HG03457 (cell line): ENCODE measurements around the gene GMIP.
A peak's percentile ranks its signal among the peaks of the same experiment; 100 is the strongest.
"Not testable (repeated sequence)": the region's sequence is repeated elsewhere in the genome, so short reads cannot be mapped to it uniquely, and the experiment has no call there.

Source experiments
- ATAC-seq: cut with Tn5 transposase; IDR thresholded peaks from one replicate; pipeline ENCODE4 v1.9.1; 2021; ENCODE audit warnings: moderate number of reproducible peaks; ENCODE audit not compliant: unreplicated experiment

The GMIP gene

GRCh38 chr19:19613506-19613905 lies 30.0 kb downstream of the GMIP start:
- ATAC-seq = no peak

DNA sequence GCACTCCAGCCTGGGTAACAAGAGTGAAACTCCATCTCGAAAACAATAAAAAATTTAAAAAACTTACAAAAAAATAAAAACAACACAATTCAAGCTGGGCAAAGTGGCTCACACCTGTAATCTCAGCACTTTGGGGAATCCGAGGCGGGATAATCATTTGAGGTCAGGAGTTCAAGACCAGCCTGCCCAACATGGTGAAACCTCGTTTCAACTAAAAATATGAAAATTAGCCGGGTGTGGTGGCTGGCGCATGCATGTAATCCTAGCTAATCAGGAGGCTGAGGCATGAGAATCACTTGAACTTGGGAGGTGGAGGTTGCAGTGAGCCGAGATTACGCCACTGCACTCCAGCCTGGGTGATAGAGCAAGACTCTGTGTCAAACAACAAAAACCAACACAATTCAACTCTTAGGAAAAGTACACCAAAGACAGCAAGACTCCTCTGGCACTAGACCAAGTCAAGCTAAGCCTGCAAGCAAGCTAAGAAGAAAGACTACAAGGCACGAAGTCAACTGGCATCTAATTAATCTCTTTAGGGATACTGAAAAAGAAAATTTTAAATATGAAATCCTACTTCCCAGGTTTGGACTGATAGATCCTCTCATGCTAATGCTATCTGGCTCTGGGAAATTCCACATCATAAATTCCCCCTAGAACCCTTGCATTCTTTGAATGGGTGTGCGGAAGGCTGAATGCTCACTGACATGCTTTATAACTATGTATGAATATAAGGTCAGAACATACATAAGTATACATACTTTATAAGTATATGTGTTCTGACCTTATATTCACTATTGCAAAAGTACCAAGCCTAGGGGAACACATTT lies 32.9 kb downstream of the GMIP start:
- no peak for ATAC-seq

DNA sequence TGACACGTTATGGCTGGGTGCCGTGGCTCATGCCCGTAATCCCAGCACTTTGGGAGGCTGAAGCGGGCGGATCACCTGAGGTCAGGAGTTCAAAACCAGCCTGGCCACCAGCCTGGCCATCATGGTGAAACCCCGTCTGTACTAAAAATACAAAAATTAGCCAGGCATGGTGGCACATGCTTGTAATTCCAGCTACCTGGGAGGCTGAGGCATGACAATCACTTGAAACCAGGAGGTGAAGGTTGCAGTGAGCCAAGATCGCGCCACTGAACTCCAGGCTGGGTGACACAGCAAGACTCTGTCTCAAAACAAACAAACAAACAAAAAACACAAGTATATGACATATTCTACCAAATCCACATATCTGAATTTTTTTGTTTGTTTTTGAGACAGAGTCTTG lies 36.8 kb downstream of the GMIP start:
- ATAC-seq = not testable (repeated sequence)

DNA sequence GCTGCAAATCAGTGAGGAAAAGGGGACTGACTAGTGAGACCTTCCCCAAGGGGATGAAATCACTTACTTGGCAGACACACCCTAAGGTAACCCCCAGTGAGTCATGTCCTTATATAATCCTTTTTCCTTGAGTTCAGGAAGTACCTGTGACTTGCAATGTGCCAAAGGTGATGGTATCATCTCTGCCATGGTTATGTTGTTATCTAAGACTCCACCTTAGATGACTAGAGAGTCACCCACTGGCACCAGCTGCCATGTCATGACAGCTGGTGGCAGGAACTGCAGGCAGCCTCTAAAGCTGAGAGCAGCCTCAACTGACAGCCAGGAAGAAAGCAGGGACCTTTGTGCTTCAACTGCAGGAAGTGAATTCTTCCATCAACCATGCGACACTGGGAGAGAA lies 37.4 kb downstream of the GMIP start:
- ATAC-seq = no peak

DNA sequence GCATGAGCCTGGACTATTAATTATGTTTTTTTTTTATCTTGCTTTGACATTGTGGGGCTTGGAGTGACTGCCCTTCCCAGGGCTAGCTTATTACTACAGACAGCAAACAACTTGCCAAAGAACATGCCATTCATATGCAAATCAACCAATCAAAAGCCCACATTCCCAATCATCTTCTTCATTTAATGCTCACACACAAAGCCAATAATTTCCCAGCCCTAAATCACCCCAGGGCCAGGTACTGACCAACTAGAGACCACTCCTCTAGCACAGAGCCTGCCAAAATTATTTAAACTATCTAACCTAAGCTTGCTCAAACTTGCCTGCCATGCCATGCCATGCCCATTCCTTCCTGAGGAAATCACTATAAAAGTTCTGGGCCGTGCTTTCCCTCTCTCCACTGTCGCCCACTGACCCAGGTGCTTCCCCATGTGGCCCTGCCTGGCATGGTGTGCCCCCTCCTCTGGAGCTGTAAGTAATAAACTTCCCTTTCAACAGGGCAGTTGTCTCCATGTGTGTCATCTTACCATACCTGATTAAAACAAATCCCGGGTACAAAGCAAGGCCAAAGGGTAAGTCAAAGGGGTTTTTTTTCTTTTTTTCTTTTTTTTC lies 40.6 kb downstream of the GMIP start:
- ATAC-seq = no peak

DNA sequence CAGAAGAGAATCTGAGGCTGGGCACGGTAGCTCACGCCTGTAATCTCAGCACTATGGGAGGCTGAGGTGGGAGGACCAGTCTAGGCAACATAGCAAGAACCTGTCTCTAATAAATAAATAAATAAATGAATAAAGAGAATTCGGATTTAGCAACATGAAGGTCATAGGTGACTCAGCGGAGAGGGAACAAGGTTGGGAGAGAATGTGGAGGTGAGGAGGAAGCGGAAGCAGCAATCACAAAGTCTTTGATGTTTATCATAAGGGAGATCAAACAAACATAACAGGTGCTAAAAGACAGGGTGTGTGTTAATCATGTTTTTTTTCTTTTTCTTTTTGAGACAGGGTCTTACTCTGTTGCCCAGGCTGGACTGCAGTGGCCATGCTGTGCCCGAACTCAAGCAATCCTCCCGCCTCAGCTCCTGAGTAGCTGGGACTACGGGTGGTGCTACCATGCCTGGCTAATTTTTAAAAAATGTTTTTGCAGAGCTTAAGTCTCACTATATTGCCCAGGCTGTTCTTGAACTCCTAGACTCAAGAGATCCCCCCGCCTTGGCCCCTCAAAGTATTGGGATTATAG lies 41.2 kb downstream of the GMIP start:
- ATAC-seq = no peak

DNA sequence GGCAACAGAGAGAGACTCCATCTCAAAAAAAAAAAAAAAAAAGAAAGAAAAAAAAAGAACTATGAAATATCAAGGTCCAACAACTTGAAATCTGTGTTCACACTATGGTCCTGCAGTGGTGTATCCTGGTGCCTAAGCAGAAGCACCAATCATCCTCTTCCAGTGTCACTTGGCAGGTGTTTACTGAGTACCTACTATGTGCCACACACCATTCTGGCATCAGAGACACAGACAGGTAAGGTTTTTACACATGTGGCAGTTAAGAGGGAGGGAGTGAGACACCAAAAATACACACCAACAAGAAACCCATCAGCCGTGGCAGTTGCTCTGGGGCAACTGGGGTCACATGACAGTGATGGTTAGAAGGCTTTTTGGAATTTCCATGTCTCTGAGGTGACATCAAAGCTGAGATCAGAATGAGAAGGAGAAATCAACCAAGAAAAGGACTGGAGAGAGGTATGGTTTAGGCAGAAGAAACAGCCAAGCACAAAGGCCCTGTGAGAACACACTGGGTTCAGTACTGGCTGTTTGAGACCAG lies 42.6 kb downstream of the GMIP start:
- no peak for ATAC-seq

DNA sequence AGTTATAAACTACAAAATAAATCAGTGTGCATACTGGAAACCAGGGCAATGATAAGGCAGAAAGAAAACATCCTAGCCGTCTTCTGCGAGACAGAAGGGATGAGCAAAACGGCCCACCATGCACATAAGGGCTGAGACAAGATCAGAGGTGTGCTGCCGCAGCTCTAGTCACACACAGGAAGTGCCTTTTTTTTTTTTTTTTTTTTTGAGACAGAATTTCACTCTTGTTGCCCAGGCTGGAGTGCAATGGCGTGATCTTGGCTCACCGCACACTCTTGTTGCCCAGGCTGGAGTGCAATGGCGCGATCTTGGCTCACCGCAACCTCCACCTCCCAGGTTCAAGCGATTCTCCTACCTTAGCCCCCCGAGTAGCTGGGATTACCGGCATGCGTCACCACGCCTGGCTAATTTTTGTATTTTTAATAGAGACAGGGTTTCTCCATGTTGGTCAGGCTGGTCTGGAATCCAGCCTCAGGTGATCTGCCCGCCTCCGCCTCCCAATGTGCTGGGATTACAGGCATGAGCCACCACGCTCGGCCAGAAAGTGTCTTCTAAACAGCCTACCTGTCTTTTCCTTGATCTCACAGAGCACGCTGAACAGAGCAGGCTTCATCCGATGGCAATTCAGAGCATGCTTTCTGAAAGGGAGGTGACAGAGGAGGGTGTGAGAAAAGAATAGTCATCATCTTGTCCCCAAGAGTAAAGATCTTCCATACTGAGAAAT lies 44.6 kb downstream of the GMIP start:
- ATAC-seq = not testable (repeated sequence)

DNA sequence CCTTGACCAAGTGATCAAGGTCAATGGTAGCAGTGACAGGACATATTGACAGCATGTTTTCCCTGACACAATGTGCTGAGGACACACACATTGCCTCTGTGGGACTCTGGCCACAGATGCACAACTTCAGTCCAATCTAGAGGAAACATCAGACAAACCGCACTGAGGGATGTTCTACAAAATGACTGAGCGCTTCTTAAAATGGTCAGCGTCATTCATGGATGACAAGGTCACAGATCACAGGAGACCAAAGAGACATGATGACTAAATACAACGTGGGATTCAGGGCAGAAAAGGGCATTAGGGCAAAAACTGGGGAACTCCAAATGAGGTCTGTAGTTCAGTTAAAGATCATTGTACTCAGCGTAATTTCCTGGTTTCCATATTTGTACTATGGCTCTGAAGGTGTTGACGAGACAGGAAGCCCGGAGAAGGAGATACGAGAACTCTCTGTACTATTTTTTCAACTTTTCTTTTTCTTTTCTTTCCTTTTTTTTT lies 45.6 kb downstream of the GMIP start:
- peak; percentile 67 for ATAC-seq

GRCh38 chr19:19595171-19595701 lies 48.2 kb downstream of the GMIP start:
- ATAC-seq = no peak

DNA sequence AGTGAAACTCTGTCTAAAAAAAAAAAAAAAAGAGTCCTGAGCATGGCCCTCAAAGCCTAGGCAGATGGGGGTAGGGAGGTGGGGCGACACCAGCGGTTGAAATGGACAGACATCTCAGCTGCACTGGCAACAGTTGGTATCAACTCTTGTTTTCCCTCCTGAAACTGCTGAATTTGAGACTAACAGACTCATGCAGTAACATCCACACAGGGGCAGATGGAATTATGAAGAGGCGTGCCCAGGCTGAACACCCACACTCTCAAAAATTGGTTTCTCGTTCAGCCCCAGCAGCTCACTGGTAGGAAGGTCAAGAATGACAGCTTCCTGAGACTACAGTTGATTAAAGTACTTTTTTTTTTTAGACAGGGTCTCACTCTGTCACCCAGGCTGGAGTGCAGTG lies 49.1 kb downstream of the GMIP start:
- ATAC-seq = no peak

GRCh38 chr19:19592690-19593089 lies 50.8 kb downstream of the GMIP start:
- no peak for ATAC-seq

DNA sequence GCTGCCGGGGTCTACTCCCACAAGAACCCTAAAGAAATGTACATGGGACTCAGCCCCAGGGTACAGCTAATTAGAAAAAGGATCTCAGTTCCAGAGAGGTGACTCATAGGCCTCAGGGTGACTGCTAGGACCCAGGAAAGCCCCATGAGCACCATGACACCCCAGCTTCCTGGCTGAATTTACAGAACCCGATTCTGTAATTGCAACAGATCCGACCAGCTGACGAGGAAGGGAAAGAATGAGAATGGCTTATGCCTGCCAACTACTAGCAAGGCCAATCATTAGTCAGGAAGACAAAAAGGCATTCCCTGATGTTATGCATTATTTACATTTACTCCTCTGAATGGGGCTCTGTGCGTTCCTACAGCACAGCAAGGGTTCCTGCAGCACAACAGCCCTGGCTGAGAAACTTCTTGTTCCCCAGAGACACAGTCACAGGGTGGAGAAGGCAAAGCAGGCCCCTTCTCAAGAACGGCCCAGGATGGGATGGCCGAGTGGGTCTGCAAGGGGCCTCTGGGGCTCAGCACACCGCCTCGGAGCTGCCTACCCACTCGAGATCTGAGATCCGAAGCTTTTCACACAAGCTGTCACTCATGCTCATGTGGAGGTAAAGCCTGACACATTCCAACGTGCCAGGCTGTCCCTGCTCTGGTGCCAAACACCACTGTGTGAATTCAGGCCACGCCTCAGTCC lies 52.2 kb downstream of the GMIP start:
- no peak for ATAC-seq

DNA sequence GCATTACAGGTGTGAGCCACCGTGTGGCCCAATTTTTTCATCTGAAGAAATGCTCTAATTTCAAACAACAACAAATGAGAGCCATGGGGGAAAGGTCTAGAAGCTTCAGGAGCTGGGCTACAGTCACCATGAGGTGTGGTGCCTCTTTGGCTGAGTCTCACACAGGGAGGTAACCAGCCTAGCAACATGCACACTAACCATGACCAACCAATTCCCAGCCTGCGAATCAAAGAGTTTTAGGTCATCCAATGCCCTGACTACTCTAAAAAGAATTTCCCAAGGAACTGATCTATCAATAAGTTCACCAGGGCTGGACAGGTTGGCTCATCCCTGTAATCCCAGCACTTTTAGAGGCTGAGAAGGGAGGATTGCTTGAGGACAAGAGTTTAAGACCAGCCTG lies 54.9 kb downstream of the GMIP start:
- ATAC-seq = no peak

GRCh38 chr19:19587771-19588170 lies 55.7 kb downstream of the GMIP start:
- no peak for ATAC-seq

DNA sequence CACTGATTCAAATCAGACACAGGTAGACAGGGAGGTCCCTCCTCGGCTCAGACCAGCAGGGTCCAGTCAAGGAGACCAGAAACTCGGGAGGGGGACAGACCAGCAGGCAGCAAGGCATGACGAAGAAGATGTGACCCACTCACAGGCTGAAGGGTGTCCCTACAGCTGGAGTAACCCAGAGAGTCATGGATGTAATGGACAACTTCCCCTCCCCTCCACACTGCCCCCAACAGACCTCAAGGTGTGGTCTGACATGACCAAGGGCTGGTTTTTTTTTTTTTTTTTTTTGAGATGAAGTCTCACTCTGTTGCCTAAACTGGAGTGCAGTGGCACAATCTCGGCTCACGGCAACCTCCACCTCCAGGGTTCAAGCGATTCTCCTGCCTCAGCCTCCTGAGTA lies 59.1 kb downstream of the GMIP start:
- ATAC-seq = no peak

DNA sequence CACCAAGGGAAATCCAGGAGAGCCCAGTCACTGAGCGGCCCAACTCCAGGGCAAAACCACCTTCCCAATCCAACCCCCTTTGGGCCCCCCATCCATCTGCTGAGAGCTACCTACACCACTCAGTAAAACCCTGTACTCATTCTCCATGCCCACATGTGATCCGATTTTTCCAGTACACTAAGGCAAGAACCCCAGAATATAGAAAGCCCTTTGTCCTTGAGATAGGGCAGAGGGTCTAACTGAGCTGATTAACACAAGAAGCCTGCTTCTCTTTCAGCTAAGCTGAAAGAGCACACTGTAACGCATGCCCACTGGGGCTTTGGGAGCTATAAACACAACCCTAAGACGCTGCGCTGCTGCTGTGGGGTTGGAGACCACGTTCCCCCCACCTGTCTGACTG lies 61.0 kb downstream of the GMIP start:
- no peak for ATAC-seq

- ATAC-seq = no peak
Measured at GRCh38 chr19:19581391-19581790, 62.1 kb downstream of the GMIP start.

GRCh38 chr19:19580418-19580817 lies 63.0 kb downstream of the GMIP start:
- no peak for ATAC-seq
